OCI-LY1 (cell line): ENCODE results near the gene PRDM15.

ENCODE experiments used
- H2AFZ ChIP-seq: fragments of 200-600 bp; sonication (generic), shearing (Covaris generic); 2 replicates; pipeline ENCODE4 v1.6.0; 2014; ENCODE audit warnings: antibody characterized with exemption, mild to moderate bottlenecking, low read length
- H3F3A ChIP-seq: fragments of 200-600 bp; sonication (generic), shearing (Covaris generic); 2 replicates; pipeline ENCODE4 v1.6.0; 2014; ENCODE audit warnings: mild to moderate bottlenecking, antibody characterized with exemption, low read length, moderate library complexity; ENCODE audit not compliant: insufficient read depth
- H3K27ac ChIP-seq: fragments of 200-600 bp; sonication (generic); 2 replicates; pipeline ENCODE4 v1.5.1; 2014; ENCODE audit warnings: low read length, mixed run types, mild to moderate bottlenecking, low read depth; ENCODE audit not compliant: poor library complexity, severe bottlenecking
- H3K27me3 ChIP-seq: fragments of 200-600 bp; sonication (generic); 2 replicates; pipeline ENCODE4 v1.6.0; 2014; ENCODE audit warnings: antibody characterized with exemption, mild to moderate bottlenecking, low read length, moderate library complexity; ENCODE audit not compliant: insufficient read depth
- H3K36me3 ChIP-seq: fragments of 200-600 bp; sonication (generic); 2 replicates; pipeline ENCODE4 v1.6.1; 2014; ENCODE audit warnings: mild to moderate bottlenecking, antibody characterized with exemption, low read length, moderate library complexity, mixed read lengths; ENCODE audit not compliant: insufficient read depth
- H3K4me1 ChIP-seq: fragments of 200-600 bp; sonication (generic); 2 replicates; pipeline ENCODE4 v1.5.1; 2014; ENCODE audit warnings: mild to moderate bottlenecking, low read length, moderate library complexity; ENCODE audit not compliant: insufficient read depth, severe bottlenecking
- H3K4me2 ChIP-seq: fragments of 200-600 bp; sonication (generic), shearing (Covaris generic); 2 replicates; pipeline ENCODE4 v1.6.1; 2014; ENCODE audit warnings: low read length
- H3K4me3 ChIP-seq: fragments of 200-600 bp; sonication (generic); 2 replicates; pipeline ENCODE4 v1.5.1; 2014; ENCODE audit warnings: low read length, low read depth, mild to moderate bottlenecking, mixed read lengths; ENCODE audit not compliant: poor library complexity, severe bottlenecking
- H3K79me2 ChIP-seq: fragments of 200-600 bp; shearing (Covaris generic); 2 replicates; pipeline ENCODE4 v1.6.1; 2016; ENCODE audit warnings: mixed run types, low read length, mixed read lengths; ENCODE audit not compliant: insufficient read depth
- H3K9ac ChIP-seq: fragments of 200-600 bp; sonication (generic), shearing (Covaris generic); 2 replicates; pipeline ENCODE4 v1.6.1; 2014; ENCODE audit warnings: mild to moderate bottlenecking, low read length, mixed read lengths
- H3K9me2 ChIP-seq: fragments of 200-600 bp; sonication (generic), shearing (Covaris generic); 2 replicates; pipeline ENCODE4 v1.6.1; 2014; ENCODE audit warnings: low read depth, mild to moderate bottlenecking, low read length, mixed read lengths
- H3K9me3 ChIP-seq: fragments of 200-600 bp; shearing (Covaris generic); 2 replicates; pipeline ENCODE4 v1.6.1; 2014; ENCODE audit warnings: low read length, mixed read lengths
- H4K20me1 ChIP-seq: fragments of 200-600 bp; sonication (generic), shearing (Covaris generic); 2 replicates; pipeline ENCODE4 v1.6.0; 2016; ENCODE audit warnings: mild to moderate bottlenecking, low read length; ENCODE audit not compliant: insufficient read depth
- EZH2 ChIP-seq: fragments of 200-600 bp; sonication (generic), shearing (Covaris generic); IDR thresholded peaks from 2 replicates; pipeline ENCODE4 v1.8.0; 2017; ENCODE audit warnings: borderline replicate concordance, mixed run types, mild to moderate bottlenecking, antibody characterized with exemption, low read length, moderate library complexity, mixed read lengths
- TF ChIP-seq, protein P1 (sequence below): fragments of 200-600 bp; sonication (generic), shearing (Covaris generic); IDR thresholded peaks from 2 replicates; pipeline ENCODE4 v1.5.1; 2017; ENCODE audit warnings: mild to moderate bottlenecking, antibody characterized with exemption, low read length, moderate library complexity, mixed read lengths

The PRDM15 gene

DNA sequence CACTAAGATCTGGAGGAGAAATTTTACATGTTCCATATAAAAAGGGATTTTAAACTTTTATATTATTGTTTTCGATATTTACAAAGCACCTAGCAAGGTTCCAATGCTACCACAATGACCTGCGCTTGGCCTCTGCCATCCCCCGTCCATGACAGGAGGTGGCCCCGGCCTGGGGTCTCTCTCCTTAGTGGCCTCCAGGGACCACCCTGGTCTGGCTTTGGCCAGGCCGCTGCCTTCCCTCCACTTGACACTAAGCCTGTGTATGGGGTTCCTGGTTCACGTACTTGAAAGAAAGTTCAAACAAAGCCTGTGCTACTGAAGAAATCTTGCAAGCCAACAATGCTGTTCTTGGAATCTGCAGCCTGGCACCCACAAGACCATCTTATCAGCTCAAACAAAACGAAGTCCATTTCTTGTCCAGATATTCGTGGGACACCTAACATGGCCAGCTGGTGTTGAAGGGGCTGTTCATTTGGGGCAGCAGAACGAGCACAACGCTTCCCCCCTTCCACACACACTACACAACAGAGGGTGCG, 12.8 kb downstream of the PRDM15 start:
- Histone ChIP-seq H3K9me3 (no peaks in the 10 kb centered on the region), H3K27ac (peak overlapping the region; percentile 100), H3K9ac (peak overlapping the region; percentile 97), H3K36me3 (no peaks in the 10 kb centered on the region), H3K79me2 (peaks cover 2% of the 10 kb centered on the region; the same call in 1 of the 2 replicates), H3F3A (peaks cover 7% of the 10 kb centered on the region; the same call in 1 of the 2 replicates), H3K4me2 (peak overlapping the region; percentile 71), H3K9me2 (no peaks in the 10 kb centered on the region), H3K4me3 (peak overlapping the region; percentile 57), H2AFZ (no peak overlapping the region), H4K20me1 (no peaks in the 10 kb centered on the region), H3K4me1 (peaks cover 100% of the 10 kb centered on the region), H3K27me3 (no peaks in the 10 kb centered on the region)
- TF ChIP-seq, protein P1, sequence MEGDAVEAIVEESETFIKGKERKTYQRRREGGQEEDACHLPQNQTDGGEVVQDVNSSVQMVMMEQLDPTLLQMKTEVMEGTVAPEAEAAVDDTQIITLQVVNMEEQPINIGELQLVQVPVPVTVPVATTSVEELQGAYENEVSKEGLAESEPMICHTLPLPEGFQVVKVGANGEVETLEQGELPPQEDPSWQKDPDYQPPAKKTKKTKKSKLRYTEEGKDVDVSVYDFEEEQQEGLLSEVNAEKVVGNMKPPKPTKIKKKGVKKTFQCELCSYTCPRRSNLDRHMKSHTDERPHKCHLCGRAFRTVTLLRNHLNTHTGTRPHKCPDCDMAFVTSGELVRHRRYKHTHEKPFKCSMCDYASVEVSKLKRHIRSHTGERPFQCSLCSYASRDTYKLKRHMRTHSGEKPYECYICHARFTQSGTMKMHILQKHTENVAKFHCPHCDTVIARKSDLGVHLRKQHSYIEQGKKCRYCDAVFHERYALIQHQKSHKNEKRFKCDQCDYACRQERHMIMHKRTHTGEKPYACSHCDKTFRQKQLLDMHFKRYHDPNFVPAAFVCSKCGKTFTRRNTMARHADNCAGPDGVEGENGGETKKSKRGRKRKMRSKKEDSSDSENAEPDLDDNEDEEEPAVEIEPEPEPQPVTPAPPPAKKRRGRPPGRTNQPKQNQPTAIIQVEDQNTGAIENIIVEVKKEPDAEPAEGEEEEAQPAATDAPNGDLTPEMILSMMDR, result no peak
- TF ChIP-seq EZH2, result no peak

DNA sequence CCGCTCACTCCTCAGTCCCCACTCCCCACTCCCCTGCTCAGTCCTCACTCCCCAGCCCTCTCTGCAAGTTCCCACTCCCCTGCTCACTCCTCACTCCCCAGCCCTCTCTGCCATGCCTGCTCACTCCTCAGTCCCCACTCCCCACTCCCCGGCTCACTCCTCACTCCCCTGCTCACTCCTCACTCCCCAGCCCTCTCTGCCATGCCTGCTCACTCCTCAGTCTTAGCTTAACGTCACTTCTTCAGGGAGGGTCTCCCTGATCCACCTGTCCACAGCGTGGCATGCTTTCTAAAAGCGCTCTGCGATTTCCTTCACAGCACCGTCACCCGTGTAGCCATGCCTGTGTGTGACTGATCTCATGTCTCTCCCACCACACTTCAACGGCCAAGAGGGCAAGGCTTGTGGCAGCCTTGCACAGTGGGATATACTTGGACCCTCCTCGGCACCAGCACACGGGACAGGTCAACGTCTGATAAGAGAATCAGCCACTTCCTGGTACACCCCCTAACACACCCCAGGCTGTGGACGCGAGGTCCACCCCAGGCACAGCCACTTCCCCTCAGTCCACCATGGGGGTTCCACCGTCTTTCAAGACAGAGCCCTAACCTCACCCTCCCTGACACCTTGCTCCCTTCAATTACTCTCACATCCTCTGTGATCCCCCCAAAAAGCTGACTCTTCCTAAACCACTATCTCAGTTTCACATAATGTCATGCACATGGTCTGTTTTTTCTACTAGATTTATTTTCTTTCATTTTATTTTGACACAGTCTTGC, 14.0 kb downstream of the PRDM15 start:
- peak overlapping the region; percentile 71 for H3K4me2 ChIP-seq
- no peak overlapping the region for H2AFZ ChIP-seq
- TF ChIP-seq, protein P1, result no peak
- TF ChIP-seq EZH2, result no peak
- H3K36me3 ChIP-seq, result no peaks in the 10 kb centered on the region
- peak overlapping the region; percentile 100 for H3K27ac ChIP-seq
- H3K4me1 ChIP-seq, result peaks cover 99% of the 10 kb centered on the region
- no peaks in the 10 kb centered on the region for H3K27me3 ChIP-seq
- H3K9me2 ChIP-seq, result no peaks in the 10 kb centered on the region
- H3K9ac ChIP-seq, result peak overlapping the region; percentile 97
- peak overlapping the region; percentile 63 for H3K4me3 ChIP-seq
- no peaks in the 10 kb centered on the region for H4K20me1 ChIP-seq
- peaks cover 7% of the 10 kb centered on the region; the same call in 1 of the 2 replicates for H3F3A ChIP-seq
- H3K79me2 ChIP-seq, result peaks cover 9% of the 10 kb centered on the region; the same call in 1 of the 2 replicates
- no peaks in the 10 kb centered on the region for H3K9me3 ChIP-seq

DNA sequence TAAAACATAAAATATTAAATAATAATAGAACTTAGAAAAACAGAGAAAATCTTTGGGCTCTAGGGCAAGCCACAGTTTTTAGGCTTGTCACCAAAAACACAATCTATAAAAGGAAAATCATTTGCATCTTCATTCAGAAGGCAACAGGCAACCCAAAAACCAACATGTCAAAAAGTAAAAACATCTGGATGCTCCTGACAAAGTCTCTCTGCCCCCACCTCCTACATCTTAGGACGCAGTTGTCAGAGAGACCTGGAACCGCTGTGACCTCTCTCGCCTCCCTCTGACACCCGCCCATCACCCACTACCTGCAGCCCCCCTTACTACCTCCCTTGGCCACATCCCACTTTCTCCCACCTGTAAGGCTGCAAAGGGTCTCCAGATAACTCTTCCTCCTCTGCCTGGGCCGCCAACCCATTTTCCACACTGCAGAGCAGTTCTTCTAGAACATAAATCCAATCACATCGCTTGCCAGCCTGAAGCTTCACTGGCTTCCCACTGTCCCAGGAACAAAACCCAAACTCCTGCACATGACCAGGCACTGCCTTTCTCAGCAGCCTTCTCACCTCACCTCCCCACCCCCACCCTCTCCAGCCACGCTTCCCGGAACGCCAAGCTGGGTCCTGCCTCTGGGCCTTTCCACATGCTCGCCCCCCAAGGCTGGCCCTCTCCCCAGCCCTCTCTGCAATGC, 14.7 kb downstream of the PRDM15 start:
- no peaks in the 10 kb centered on the region for H3K9me2 ChIP-seq
- H4K20me1 ChIP-seq, result no peaks in the 10 kb centered on the region
- no peak for TF ChIP-seq EZH2
- TF ChIP-seq, protein P1, result no peak
- H3F3A ChIP-seq, result peaks cover 7% of the 10 kb centered on the region; the same call in 1 of the 2 replicates
- H3K4me2 ChIP-seq, result peak overlapping the region; percentile 71
- no peaks in the 10 kb centered on the region for H3K9me3 ChIP-seq
- H3K27me3 ChIP-seq, result no peaks in the 10 kb centered on the region
- peak overlapping the region; percentile 97 for H3K9ac ChIP-seq
- H3K4me3 ChIP-seq, result peak overlapping the region; percentile 63
- H3K79me2 ChIP-seq, result peaks cover 9% of the 10 kb centered on the region; the same call in 1 of the 2 replicates
- H3K4me1 ChIP-seq, result peaks cover 92% of the 10 kb centered on the region
- H3K27ac ChIP-seq, result peak overlapping the region; percentile 100
- peaks cover 5% of the 10 kb centered on the region; the same call in 1 of the 2 replicates for H3K36me3 ChIP-seq
- no peak overlapping the region for H2AFZ ChIP-seq
